IMR-90 (cell line): ENCODE measurements around the gene NHEJ1.

Experiments used
- RFX5 ChIP-seq: IDR thresholded peaks from 2 replicates; pipeline ENCODE4 v1.8.0; 2012; ENCODE audit warnings: low read depth, mild to moderate bottlenecking, low read length, moderate library complexity
- TF ChIP-seq, protein P1 (sequence below): conservative IDR thresholded peaks from 2 replicates; pipeline ENCODE4 v1.5.1; 2012; ENCODE audit warnings: mild to moderate bottlenecking, low read depth, low read length, improper control_type of control experiment

DNA sequence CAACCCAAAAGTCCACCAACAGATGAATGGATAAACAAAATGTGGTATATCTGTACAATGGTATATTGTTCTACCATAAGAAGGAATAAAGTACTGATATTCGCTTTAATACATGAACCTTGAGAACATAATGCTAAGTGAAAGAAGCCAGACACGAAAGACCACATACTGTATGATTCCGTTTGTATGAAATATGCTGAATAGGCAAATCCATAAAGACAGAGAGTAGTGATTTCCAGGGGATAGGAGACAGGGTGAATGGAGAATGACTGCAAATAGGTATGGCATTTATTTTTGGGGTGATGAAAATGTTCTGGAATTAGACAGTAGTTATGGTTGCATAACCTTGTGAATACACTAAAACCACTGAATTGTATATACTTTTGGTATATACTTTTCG lies 71.3 kb downstream of the NHEJ1 start:
- TF ChIP-seq RFX5: no peak
- TF ChIP-seq, protein P1, sequence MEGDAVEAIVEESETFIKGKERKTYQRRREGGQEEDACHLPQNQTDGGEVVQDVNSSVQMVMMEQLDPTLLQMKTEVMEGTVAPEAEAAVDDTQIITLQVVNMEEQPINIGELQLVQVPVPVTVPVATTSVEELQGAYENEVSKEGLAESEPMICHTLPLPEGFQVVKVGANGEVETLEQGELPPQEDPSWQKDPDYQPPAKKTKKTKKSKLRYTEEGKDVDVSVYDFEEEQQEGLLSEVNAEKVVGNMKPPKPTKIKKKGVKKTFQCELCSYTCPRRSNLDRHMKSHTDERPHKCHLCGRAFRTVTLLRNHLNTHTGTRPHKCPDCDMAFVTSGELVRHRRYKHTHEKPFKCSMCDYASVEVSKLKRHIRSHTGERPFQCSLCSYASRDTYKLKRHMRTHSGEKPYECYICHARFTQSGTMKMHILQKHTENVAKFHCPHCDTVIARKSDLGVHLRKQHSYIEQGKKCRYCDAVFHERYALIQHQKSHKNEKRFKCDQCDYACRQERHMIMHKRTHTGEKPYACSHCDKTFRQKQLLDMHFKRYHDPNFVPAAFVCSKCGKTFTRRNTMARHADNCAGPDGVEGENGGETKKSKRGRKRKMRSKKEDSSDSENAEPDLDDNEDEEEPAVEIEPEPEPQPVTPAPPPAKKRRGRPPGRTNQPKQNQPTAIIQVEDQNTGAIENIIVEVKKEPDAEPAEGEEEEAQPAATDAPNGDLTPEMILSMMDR: no peak
